Measurements from ENCODE around the gene TUBB3.
"Not testable (repeated sequence)": the region's sequence is repeated elsewhere in the genome, so short reads cannot be mapped to it uniquely, and the experiment has no call there.

Gene TUBB3

GRCh38 chr16:89902980-89903379, 20.2 kb upstream of the TUBB3 start:
- no peak for DNase-seq

- DNase-seq: no peak
These were observed 19.1 kb upstream of the TUBB3 start for GRCh38 chr16:89903908-89904515.

GRCh38 chr16:89904606-89905510, 18.3 kb upstream of the TUBB3 start:
- DNase-seq: no peak

- no peak for DNase-seq
These were observed 17.5 kb upstream of the TUBB3 start for GRCh38 chr16:89905511-89906139.

GRCh38 chr16:89906140-89907025, 16.8 kb upstream of the TUBB3 start:
- DNase-seq: no peak

- DNase-seq: no peak
These were observed 15.9 kb upstream of the TUBB3 start for GRCh38 chr16:89907055-89907814.

- DNase-seq: no peak
These were observed 14.9 kb upstream of the TUBB3 start for GRCh38 chr16:89908236-89908635.

GRCh38 chr16:89909777-89910716, 13.1 kb upstream of the TUBB3 start:
- DNase-seq: peak; percentile 37 to 58

- no peak for DNase-seq
These were observed 12.3 kb upstream of the TUBB3 start for GRCh38 chr16:89910717-89911354.

- no peak for DNase-seq
These were observed 11.8 kb upstream of the TUBB3 start for GRCh38 chr16:89911375-89911774.

- DNase-seq: no peak
These were observed 11.0 kb upstream of the TUBB3 start for GRCh38 chr16:89912143-89912542.

- DNase-seq: no peak
These were observed 10.5 kb upstream of the TUBB3 start for GRCh38 chr16:89912627-89913026.

- no peak for DNase-seq
These were observed 9.4 kb upstream of the TUBB3 start for GRCh38 chr16:89913408-89914387.

- not testable (repeated sequence) for DNase-seq
These were observed 8.4 kb upstream of the TUBB3 start for GRCh38 chr16:89914642-89915285.

GRCh38 chr16:89915303-89916232, 7.6 kb upstream of the TUBB3 start:
- peak; percentile 43 to 62 for DNase-seq

- peak; percentile 42 to 69 for DNase-seq
These were observed 5.2 kb upstream of the TUBB3 start for GRCh38 chr16:89917773-89918452.
